AG09319 (cell line): ENCODE measurements around the gene ACAN.

Experiments
- DNase-seq: peaks from one replicate; pipeline ENCODE4 v3.0.0-alpha.2; 2010; ENCODE audit warnings: low read depth; ENCODE audit errors: extremely low read depth
- CTCF ChIP-seq: IDR thresholded peaks from 2 replicates; pipeline ENCODE4 v1.5.1; 2011; ENCODE audit warnings: low read depth, mild to moderate bottlenecking, inconsistent platforms, low read length, moderate library complexity

Gene ACAN

GRCh38 chr15:88880944-88881740 is 77.9 kb downstream of the ACAN start:
- DNase-seq, result no peak
- no peak for TF ChIP-seq CTCF

GRCh38 chr15:88881775-88882174 is 78.5 kb downstream of the ACAN start:
- DNase-seq, result no peak

GRCh38 chr15:88882785-88883184 is 79.5 kb downstream of the ACAN start:
- DNase-seq, result no peak
- TF ChIP-seq CTCF, result no peak

More at GRCh38 chr15:88881775-88882174, 78.5 kb downstream of the ACAN start:
- no peak for TF ChIP-seq CTCF

- no peak for DNase-seq
- TF ChIP-seq CTCF, result no peak
Measured at GRCh38 chr15:88887068-88887580, 83.9 kb downstream of the ACAN start.

- no peak for DNase-seq
- no peak for TF ChIP-seq CTCF
Measured at GRCh38 chr15:88888719-88889118, 85.5 kb downstream of the ACAN start.

GRCh38 chr15:88890495-88890894 is 87.3 kb downstream of the ACAN start:
- DNase-seq, result no peak
- TF ChIP-seq CTCF, result no peak

GRCh38 chr15:88891540-88892254 is 88.5 kb downstream of the ACAN start:
- TF ChIP-seq CTCF, result no peak
- no peak for DNase-seq
